ENCODE measurements around the gene COPZ1. TPM values are rescaled to one million over a fixed set of nuclear protein-coding genes. Genes with fewer than 3 reads are reported as not detected.

The COPZ1 gene
- total and polyA plus RNA-seq, 4 donors = 98.8 to 163 (median 136) TPM

DNA sequence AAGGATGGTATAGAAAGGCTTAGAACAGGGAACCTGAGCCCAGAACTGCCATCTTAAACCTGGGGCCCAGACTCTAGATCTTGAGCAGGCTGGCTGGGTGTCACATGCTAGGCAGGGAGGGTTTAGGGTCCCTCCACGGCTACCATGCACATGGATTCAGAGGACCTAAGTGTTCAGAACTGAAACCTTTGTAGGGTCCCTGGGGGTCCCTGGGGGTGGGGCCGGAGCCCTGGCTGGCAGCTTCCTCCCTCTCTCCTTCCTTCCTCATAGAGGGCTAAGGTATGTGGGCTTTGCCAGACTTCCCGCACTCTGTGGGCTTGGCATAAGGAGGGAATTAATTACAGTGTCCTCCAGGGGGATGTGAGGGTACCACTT is 64.2 kb downstream of the COPZ1 start:
- Histone ChIP-seq H3K9me3 (ENCODE audit: control insufficient read depth in 4 of 4, insufficient read depth in 3 of 4, low read length in 3 of 4) (no peaks in the 10 kb centered on the region), H3K36me3 (ENCODE audit: control insufficient read depth in 4 of 4, insufficient read depth in 4 of 4, low read length in 4 of 4) (peaks cover 0 to 4% (median 0%) of the 10 kb centered on the region in 4 donors), H3K27ac (ENCODE audit: low read depth in 1 of 2, low read length in 1 of 2) (no peak overlapping the region), H3K4me1 (ENCODE audit: control insufficient read depth in 5 of 5, insufficient read depth in 5 of 5, low read length in 5 of 5) (peaks cover 0 to 33% (median 14%) of the 10 kb centered on the region in 5 donors), H3K9ac (ENCODE audit: insufficient read depth in 1 of 2, low read length in 2 of 2) (no peak overlapping the region), H3K27me3 (ENCODE audit: control insufficient read depth in 3 of 3, insufficient read depth in 3 of 3, low read length in 2 of 3) (no peaks in the 10 kb centered on the region), H3K4me3 (no peak overlapping the region)
- ATAC-seq (ENCODE audit: insufficient read depth, low FRiP score) = no peak
- TF ChIP-seq, protein P1, sequence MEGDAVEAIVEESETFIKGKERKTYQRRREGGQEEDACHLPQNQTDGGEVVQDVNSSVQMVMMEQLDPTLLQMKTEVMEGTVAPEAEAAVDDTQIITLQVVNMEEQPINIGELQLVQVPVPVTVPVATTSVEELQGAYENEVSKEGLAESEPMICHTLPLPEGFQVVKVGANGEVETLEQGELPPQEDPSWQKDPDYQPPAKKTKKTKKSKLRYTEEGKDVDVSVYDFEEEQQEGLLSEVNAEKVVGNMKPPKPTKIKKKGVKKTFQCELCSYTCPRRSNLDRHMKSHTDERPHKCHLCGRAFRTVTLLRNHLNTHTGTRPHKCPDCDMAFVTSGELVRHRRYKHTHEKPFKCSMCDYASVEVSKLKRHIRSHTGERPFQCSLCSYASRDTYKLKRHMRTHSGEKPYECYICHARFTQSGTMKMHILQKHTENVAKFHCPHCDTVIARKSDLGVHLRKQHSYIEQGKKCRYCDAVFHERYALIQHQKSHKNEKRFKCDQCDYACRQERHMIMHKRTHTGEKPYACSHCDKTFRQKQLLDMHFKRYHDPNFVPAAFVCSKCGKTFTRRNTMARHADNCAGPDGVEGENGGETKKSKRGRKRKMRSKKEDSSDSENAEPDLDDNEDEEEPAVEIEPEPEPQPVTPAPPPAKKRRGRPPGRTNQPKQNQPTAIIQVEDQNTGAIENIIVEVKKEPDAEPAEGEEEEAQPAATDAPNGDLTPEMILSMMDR (IDR thresholded peaks at IDR 0.05; ENCODE audit: control extremely low read depth, extremely low read depth) = no peak
- no peak for DNase-seq
- WGBS, 2 donors = 67 to 84% methylated on average over 3 of the region's 3 CpGs

DNA sequence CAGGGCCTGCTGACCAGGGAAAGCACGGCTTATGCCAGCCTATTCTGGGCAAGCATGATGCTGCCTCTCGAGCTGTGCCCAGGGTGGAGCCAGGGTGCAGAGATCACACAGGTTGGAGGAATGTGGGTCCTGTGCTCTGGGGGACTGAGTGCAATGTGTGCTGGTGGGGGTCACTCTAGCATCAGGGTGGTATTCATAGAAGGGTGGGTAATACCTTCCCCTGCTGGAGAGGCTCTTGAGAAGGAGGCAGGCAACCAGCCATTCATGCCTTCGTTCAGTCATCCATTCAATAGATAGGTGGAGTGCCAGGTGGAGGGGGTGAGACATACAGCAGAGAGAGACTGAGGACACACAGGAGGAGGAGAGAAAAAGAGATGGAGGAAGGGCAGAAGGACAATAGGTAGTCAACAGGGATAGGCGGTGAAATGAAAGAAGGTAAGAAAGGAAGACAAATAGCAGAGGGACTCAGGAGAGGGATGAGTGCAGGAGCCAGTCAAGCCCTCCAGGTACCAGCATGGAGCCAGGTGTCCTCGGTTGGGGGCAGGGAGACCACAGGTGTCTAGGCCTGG is 64.8 kb downstream of the COPZ1 start:
- Histone ChIP-seq H3K27me3 (ENCODE audit: control insufficient read depth in 3 of 3, insufficient read depth in 3 of 3, low read length in 2 of 3) (no peaks in the 10 kb centered on the region), H3K4me1 (ENCODE audit: control insufficient read depth in 5 of 5, insufficient read depth in 5 of 5, low read length in 5 of 5) (peaks cover 0 to 28% (median 14%) of the 10 kb centered on the region in 5 donors), H3K27ac (ENCODE audit: low read depth in 1 of 2, low read length in 1 of 2) (no peak overlapping the region), H3K36me3 (ENCODE audit: control insufficient read depth in 4 of 4, insufficient read depth in 4 of 4, low read length in 4 of 4) (peaks cover 0 to 7% (median 0%) of the 10 kb centered on the region in 4 donors), H3K4me3 (no peak overlapping the region), H3K9ac (ENCODE audit: insufficient read depth in 1 of 2, low read length in 2 of 2) (no peak overlapping the region), H3K9me3 (ENCODE audit: control insufficient read depth in 4 of 4, insufficient read depth in 3 of 4, low read length in 3 of 4) (no peaks in the 10 kb centered on the region)
- DNase-seq = no peak
- 89 to 92% methylated on average over 5 of the region's 5 CpGs for WGBS, 2 donors
- ATAC-seq (ENCODE audit: insufficient read depth, low FRiP score) = no peak
- TF ChIP-seq, protein P1 (IDR thresholded peaks at IDR 0.05; ENCODE audit: control extremely low read depth, extremely low read depth) = no peak

DNA sequence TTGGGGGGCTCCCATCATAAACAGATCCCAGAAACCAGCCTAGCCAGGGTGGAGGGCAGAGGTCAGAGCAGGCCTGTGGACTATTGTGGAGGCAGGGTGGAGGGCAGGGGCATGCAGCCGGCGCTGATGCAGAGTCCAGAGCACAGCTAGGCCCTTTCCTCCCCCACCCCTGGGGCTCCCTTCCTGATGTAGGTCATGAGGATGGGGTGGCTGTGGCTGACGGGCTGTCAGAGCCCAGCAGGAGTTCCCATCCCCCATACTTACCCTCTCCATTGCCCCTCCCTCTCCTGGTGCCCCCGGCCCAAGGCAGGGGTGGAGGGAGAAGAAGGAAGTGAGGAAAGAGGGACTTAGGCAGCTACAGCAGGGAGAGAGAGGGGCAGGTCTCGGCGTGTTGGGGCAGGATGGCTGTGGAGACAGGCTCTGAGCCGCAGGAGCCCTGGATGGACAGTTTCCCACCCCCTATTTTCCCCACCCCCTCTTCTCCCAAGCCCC is 65.3 kb downstream of the COPZ1 start:
- 48 to 58% methylated on average over 4 to 7 of the region's 7 CpGs for WGBS, 2 donors
- Histone ChIP-seq H3K4me3 (no peak overlapping the region), H3K9ac (ENCODE audit: insufficient read depth in 1 of 2, low read length in 2 of 2) (no peak overlapping the region), H3K27ac (ENCODE audit: low read depth in 1 of 2, low read length in 1 of 2) (no peak overlapping the region), H3K36me3 (ENCODE audit: control insufficient read depth in 4 of 4, insufficient read depth in 4 of 4, low read length in 4 of 4) (peaks cover 0 to 12% (median 0%) of the 10 kb centered on the region in 4 donors), H3K4me1 (ENCODE audit: control insufficient read depth in 5 of 5, insufficient read depth in 5 of 5, low read length in 5 of 5) (peaks cover 0 to 22% (median 11%) of the 10 kb centered on the region in 5 donors), H3K27me3 (ENCODE audit: control insufficient read depth in 3 of 3, insufficient read depth in 3 of 3, low read length in 2 of 3) (no peaks in the 10 kb centered on the region), H3K9me3 (ENCODE audit: control insufficient read depth in 4 of 4, insufficient read depth in 3 of 4, low read length in 3 of 4) (no peaks in the 10 kb centered on the region)
- no peak for DNase-seq
- ATAC-seq (ENCODE audit: insufficient read depth, low FRiP score) = no peak
- TF ChIP-seq, protein P1 (IDR thresholded peaks at IDR 0.05; ENCODE audit: control extremely low read depth, extremely low read depth) = no peak
